NCI-H1092 (cell line): ENCODE results near the gene MAD1L1.

Experiments
- DNase-seq: peaks from one replicate; lab custom pipeline; 2025; lab: John Stamatoyannopoulos, UW

The MAD1L1 gene

DNA sequence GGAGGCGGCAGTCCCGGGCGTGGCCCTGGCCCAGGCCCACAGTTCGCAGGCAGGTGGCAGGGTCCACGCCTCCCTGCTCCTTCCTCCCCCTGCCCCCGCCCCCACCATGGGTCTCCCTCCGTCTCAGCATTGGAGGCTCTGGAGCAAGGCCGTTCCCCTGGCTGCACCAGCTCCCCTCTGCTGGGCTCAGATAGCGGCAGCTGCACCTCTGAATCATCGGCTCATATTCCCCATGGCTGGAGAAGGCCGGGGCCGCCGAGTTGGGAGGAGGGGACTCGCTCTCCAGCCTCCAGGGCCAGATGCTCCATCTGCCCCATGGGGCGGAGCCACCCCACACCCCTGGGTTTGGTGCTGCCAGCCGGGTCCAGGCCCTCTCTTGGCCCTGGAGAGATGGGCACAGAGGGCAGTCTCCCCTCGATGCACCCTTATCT is 417.7 kb downstream of the MAD1L1 start:
- DNase-seq: no peak

GRCh38 chr7:1814089-1814811 is 418.5 kb downstream of the MAD1L1 start:
- no peak for DNase-seq

DNA sequence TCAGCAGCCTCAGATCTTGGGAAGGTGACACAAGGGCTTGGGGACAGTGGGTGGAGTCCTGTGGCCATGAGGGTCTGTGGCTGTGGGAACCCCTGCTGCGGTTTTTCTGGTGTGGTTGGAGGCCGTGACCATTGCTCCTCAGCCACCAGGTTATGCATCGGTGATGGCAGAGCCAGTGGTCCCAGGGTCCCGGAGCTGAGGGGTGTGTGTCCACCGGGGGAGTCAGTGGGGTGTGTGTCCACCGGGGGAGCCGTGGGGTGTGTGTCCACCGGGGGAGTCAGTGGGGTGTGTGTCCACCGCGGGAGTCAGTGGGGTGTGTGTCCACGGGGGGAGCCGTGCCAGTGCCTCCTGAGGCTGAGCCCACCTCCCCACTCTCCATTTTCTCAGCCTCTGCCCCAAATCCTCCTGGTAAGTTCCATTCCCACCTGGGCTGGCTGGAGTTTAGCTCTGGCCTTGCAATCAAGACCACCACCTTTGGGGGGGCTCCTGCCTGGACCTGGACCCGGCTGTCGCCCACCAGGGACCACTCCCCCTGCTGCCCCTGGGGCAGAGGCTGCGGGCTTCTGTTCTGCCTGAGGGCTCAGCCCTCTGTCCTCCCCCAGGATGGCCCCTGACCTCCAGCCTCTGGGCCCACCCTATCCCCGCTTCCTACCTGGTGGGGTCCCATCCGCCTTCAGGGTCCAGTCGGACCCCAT is 419.2 kb downstream of the MAD1L1 start:
- DNase-seq: no peak

DNA sequence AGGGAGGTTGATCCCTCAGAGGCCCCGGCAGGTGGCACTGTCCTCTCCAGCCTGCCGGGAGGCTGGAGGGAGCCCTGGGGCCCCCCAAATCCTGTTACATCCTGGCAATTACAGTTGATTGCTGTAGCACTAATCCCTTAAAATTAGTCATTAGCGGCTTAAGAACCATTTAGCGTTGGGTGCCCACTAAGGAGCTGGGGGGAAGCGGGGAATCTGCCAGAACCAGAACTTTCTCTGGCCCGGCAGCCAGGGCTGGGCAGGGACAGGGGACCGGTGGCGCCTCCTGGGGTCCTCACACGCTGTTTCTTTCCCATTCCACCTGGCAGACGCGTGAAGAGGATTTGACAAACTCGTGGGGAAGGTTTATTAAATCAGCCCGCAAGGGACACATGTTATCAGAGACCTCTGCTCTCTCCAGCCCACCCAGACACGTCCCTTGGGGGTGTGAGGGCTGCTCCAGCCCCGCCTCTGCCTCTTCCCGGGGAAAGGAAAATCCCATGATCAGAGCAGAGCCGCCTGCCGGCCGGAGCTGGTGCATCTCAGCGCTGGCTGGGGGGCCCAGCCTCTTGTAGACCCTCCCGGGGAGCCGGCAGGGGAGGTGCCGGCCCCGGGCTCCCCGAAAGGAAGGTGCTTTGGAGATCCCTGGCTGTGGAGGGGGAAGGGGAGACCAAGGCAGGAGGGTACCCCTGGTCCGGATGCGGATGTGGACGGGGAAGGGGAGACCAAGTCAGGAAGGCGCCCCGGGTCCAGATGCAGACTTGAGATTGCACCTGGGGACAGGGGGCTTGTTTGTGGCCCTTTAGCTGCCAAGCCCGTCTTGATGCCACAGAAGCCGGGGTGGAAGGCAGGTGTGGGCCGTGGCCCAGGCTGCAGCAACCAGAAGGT is 420.0 kb downstream of the MAD1L1 start:
- no peak for DNase-seq

DNA sequence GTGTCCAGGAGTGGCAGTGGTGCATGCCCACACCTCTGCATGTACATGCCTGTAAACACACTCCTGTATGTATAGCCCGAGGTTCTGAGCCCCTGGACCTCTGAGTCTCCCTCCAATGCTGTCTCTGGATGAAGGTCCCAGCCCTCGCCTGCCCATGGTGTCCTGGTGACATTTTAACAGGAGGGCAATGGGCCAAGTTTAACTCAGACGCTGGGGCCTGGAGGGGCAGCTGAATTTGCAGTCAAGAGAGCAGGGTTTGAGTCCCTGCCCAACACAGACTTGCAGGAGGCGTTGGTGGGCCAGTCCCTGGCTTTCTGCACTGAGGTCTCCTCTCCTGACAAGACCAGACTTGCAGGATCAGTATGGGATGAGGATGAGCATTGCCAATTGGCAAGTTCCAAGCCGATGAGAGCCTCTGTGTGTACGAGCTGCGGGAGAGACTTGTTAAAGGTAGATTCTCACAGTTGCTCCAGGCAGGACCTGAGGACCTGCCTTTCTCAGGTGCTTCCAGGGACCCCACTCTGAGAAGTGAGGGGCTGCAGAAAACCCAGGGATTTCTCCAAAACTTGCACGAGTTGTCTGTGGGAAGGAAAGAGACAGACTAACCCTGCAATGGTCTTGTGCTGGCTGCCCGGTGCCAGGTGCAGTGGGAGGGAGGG is 420.8 kb downstream of the MAD1L1 start:
- DNase-seq: no peak

- no peak for DNase-seq
These were observed 421.5 kb downstream of the MAD1L1 start for GRCh38 chr7:1810961-1811849.

GRCh38 chr7:1810521-1810920 is 422.2 kb downstream of the MAD1L1 start:
- no peak for DNase-seq

DNA sequence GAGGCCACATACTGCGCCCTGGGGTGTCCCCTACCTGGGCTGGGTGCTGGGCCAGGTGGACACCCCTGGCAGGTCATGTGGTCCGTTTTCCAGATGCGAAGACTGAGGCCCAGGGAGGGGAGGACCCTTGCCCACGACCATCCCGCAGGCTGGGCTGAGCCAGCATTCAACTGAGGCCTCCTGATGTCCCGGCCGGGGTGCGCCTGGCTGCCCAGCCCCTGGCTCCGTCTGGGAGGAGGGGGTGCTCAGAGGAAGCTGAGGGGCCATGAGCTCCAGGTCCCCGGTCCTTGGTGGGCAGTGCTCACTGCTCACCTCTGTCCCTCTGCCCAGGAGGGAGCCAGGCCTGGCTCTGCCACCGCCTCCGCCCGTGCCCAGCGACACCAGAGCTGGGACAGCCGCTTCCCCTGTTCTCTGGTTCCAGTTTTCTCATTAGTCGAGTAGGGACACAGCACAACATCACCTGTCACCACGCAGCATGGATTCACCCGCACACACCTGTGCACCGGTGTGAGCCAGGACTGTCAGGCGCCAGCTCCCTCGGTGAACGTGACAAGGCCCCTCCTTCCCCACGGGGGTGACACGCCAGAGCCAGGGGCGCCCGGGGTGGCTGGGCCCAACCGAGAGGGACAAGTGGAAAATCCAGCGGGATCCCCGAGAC is 423.0 kb downstream of the MAD1L1 start:
- no peak for DNase-seq

DNA sequence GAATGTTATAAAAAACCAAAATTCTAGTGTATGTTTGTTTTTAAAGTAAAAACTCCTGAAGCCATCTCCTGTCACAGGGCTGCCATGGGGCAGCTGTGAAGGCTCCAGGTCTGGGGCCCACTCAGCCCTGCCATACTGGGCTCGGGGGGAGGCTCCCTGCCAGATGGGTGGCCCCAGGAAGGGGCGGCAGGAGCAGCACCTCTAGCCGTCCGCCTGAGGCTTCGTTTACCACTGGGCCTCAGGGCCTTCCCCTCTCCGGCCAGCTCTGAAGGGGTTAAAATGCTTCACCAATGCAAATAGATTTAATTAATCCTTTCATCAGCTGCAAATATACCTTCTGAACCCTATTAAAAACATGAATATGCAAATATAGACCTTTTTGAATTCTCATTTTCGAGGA is 423.7 kb downstream of the MAD1L1 start:
- DNase-seq: no peak

- DNase-seq: no peak
These were observed 424.7 kb downstream of the MAD1L1 start for GRCh38 chr7:1807821-1808600.

GRCh38 chr7:1806354-1806753 is 426.4 kb downstream of the MAD1L1 start:
- no peak for DNase-seq

DNA sequence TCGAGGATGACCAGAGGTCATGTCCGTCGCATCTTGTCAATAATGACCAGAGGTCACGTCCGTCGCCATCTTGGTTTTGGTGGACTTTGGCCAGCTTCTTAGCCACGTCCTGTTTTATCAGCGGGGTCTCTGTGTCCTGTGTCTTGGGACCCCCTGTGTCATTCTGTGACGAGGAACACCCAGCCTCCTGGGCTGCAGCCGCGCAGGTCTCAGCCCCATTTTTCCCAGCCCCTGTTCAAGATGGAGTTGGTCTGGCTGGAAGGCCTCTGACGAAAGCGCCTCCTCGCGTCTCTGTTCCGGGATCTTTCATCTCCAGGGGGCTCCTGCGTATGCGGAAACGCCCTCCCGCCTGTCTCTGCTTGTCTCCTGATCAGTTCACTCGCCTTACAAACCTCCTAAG is 428.4 kb downstream of the MAD1L1 start:
- no peak for DNase-seq

- DNase-seq: no peak
These were observed 429.8 kb downstream of the MAD1L1 start for GRCh38 chr7:1802899-1803298.

- no peak for DNase-seq
These were observed 431.8 kb downstream of the MAD1L1 start for GRCh38 chr7:1800902-1801301.

GRCh38 chr7:1798191-1798590 is 434.6 kb downstream of the MAD1L1 start:
- no peak for DNase-seq

GRCh38 chr7:1794888-1795542 is 437.7 kb downstream of the MAD1L1 start:
- no peak for DNase-seq

DNA sequence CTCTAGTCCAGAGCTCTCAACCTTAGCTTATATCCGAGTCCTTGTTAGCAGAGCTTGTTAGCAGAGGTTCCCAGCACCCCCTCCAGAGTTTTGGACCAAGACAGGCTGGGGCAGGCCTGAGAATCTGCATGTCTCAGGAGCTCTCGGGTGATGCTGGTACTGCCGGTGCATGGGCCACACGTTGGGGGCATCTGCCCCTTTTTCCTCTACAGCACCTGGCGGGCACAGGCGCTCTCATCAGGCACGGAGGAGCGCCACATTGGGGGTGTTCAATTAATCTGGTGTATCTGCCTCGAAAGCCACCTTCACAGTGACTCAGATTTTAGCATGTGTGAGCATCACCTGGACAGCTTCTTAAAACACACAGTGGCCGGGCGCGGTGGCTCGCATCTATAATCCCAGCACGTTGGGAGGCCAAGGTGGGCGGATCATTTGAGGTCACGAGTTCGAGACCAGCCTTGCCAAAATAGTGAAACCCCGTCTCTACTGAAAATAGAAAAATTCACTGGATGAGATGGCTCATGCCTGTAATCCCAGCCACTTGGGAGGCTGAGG is 445.0 kb downstream of the MAD1L1 start:
- DNase-seq: no peak

- no peak for DNase-seq
These were observed 445.5 kb downstream of the MAD1L1 start for GRCh38 chr7:1787241-1787640.

GRCh38 chr7:1785839-1786238 is 446.9 kb downstream of the MAD1L1 start:
- DNase-seq: no peak
